GM23338 (cell line): ENCODE data around the gene TAS2R14. TPM values are rescaled to one million over a fixed set of nuclear protein-coding genes. Genes with fewer than 3 reads are reported as not detected.

Experiments used
- ATAC-seq: fragments of 200-7000 bp; cut with Tn5 transposase; 3 replicates; pipeline ENCODE4 v1.9.1; 2020
- DNase-seq: peaks from one replicate; pipeline ENCODE4 v3.0.0-alpha.2; 2015; ENCODE audit warnings: low spot score
- H2AFZ ChIP-seq: fragments of 200-600 bp; sonication (generic); 2 replicates; pipeline ENCODE4 v1.8.0; 2016; ENCODE audit warnings: antibody characterized with exemption, mild to moderate bottlenecking, moderate library complexity
- H3F3A ChIP-seq: fragments of 200-600 bp; sonication (generic); replicated peaks from 2 replicates; pipeline ENCODE4 v1.8.0; 2017; ENCODE audit warnings: antibody characterized with exemption, mixed run types, low read depth
- H3K27ac ChIP-seq: fragments of 200-600 bp; sonication (generic); 2 replicates; pipeline ENCODE4 v1.6.1; 2016; ENCODE audit warnings: low read depth
- H3K27me3 ChIP-seq: fragments of 200-600 bp; sonication (generic); 2 replicates; pipeline ENCODE4 v1.8.0; 2016; ENCODE audit warnings: mild to moderate bottlenecking, mixed run types, moderate library complexity; ENCODE audit not compliant: insufficient read depth
- H3K36me3 ChIP-seq: fragments of 200-600 bp; sonication (generic); 2 replicates; pipeline ENCODE4 v1.8.0; 2016; ENCODE audit warnings: mild to moderate bottlenecking; ENCODE audit not compliant: insufficient read depth
- H3K4me1 ChIP-seq: fragments of 200-600 bp; sonication (generic); 2 replicates; pipeline ENCODE4 v1.8.0; 2016; ENCODE audit warnings: mild to moderate bottlenecking, moderate library complexity; ENCODE audit not compliant: insufficient read depth
- H3K4me2 ChIP-seq: fragments of 200-600 bp; sonication (generic); 2 replicates; pipeline ENCODE4 v1.7.1; 2017; ENCODE audit warnings: mixed run types
- H3K4me3 ChIP-seq: fragments of 200-600 bp; sonication (generic); 2 replicates; pipeline ENCODE4 v1.6.1; 2016; ENCODE audit warnings: mixed run types
- H3K79me2 ChIP-seq: fragments of 200-600 bp; sonication (generic); replicated peaks from 2 replicates; pipeline ENCODE4 v1.8.0; 2017; ENCODE audit warnings: mild to moderate bottlenecking; ENCODE audit not compliant: insufficient read depth
- H3K9me2 ChIP-seq: fragments of 200-600 bp; sonication (generic); 2 replicates; pipeline ENCODE4 v1.8.0; 2017; ENCODE audit not compliant: insufficient read depth
- H4K20me1 ChIP-seq: fragments of 200-600 bp; sonication (generic); replicated peaks from 2 replicates; pipeline ENCODE4 v1.8.0; 2017; ENCODE audit warnings: mild to moderate bottlenecking; ENCODE audit not compliant: insufficient read depth
- H3K27ac Mint-ChIP-seq: 2 replicates; pipeline ENCODE4 v1.8.0; 2020; ENCODE audit warnings: inconsistent platforms, mild to moderate bottlenecking, moderate library complexity, mixed read lengths
- H3K27me3 Mint-ChIP-seq: 3 replicates; pipeline ENCODE4 v1.8.0; 2022; ENCODE audit warnings: low read depth, mild to moderate bottlenecking, moderate library complexity, mixed read lengths, inconsistent platforms; ENCODE audit not compliant: insufficient read depth, poor library complexity
- H3K36me3 Mint-ChIP-seq: 3 replicates; pipeline ENCODE4 v1.8.0; 2021; ENCODE audit warnings: low read depth, mild to moderate bottlenecking, inconsistent platforms, moderate library complexity, mixed read lengths
- H3K4me1 Mint-ChIP-seq: 3 replicates; pipeline ENCODE4 v1.8.0; 2020; ENCODE audit warnings: mild to moderate bottlenecking, inconsistent platforms, mixed read lengths
- H3K4me3 Mint-ChIP-seq: 3 replicates; pipeline ENCODE4 v1.8.0; 2021; ENCODE audit warnings: moderate library complexity, mild to moderate bottlenecking, inconsistent platforms, mixed read lengths
- H3K9me3 Mint-ChIP-seq: 3 replicates; pipeline ENCODE4 v1.8.0; 2020; ENCODE audit warnings: moderate library complexity, mild to moderate bottlenecking, inconsistent platforms, mixed read lengths
- CREB1 ChIP-seq: fragments of 250-450 bp; sonication (Bioruptor Pico); IDR thresholded peaks from 2 replicates; pipeline ENCODE4 v1.5.0; 2020; ENCODE audit warnings: low read depth, mild to moderate bottlenecking, moderate library complexity
- EZH2 ChIP-seq: fragments of 200-600 bp; sonication (generic); IDR thresholded peaks from one replicate; pipeline ENCODE4 v1.8.0; 2017; ENCODE audit warnings: antibody characterized with exemption, mild to moderate bottlenecking, low read depth; ENCODE audit not compliant: unreplicated experiment
- EZH2phosphoT487 ChIP-seq: fragments of 200-600 bp; sonication (generic); IDR thresholded peaks from one replicate; pipeline ENCODE4 v1.8.1; 2018; ENCODE audit warnings: antibody characterized with exemption; ENCODE audit not compliant: unreplicated experiment
- JUNB ChIP-seq: IDR thresholded peaks from one replicate; pipeline ENCODE4 v1.6.1; 2016; ENCODE audit warnings: antibody characterized with exemption; ENCODE audit not compliant: unreplicated experiment
- NANOG ChIP-seq: IDR thresholded peaks from 2 replicates; pipeline ENCODE4 v1.6.1; 2016; ENCODE audit warnings: antibody characterized with exemption, borderline replicate concordance
- POLR2AphosphoS5 ChIP-seq: IDR thresholded peaks from 2 replicates; pipeline ENCODE4 v1.6.1; 2016; ENCODE audit warnings: antibody characterized with exemption, low read depth
- STAT1 ChIP-seq: IDR thresholded peaks from one replicate; pipeline ENCODE4 v1.6.1; 2016; ENCODE audit warnings: antibody characterized with exemption; ENCODE audit not compliant: unreplicated experiment
- ZNF114 ChIP-seq: fragments of 250-450 bp; sonication (Bioruptor Pico); IDR thresholded peaks from 2 replicates; pipeline ENCODE4 v1.5.0; 2020; ENCODE audit warnings: mild to moderate bottlenecking, moderate library complexity
- ZNF331 ChIP-seq: fragments of 250-450 bp; sonication (Bioruptor Pico); IDR thresholded peaks from 2 replicates; pipeline ENCODE4 v1.5.0; 2020; ENCODE audit warnings: low read depth, mild to moderate bottlenecking, moderate library complexity
- polyA plus RNA-seq: library from polyadenylated mRNA; unstranded; fragments of >200 nt; fragmentation: Nextera tagmentation; extraction: Ambion mirVana; gene quantifications from 2 replicates; pipeline ENCODE4 v1.2.1, GENCODE V29; 2016
- total RNA-seq: library from RNA; depleted of rRNA; stranded (reverse); fragments of >200 nt; shearing (Covaris generic); gene quantifications from 2 replicates; pipeline ENCODE4 v1.2.3, GENCODE V29; 2014
- TF ChIP-seq, protein P1 (sequence below), 2 experiments: fragments of 200-600 bp in 1 of 2; sonication (generic) in 1 of 2; conservative IDR thresholded peaks; 2 replicates each; pipeline versions ENCODE4 v1.5.1 to v1.6.1; 2016 to 2017; ENCODE audit warnings: antibody characterized with exemption in 2 of 2, low read depth in 2 of 2, mild to moderate bottlenecking in 2 of 2, moderate library complexity in 1 of 2
- TF ChIP-seq, protein P2 (sequence below): IDR thresholded peaks from 2 replicates; pipeline ENCODE4 v1.6.1; 2016; ENCODE audit warnings: antibody characterized with exemption
- TF ChIP-seq, protein P3 (sequence below): fragments of 250-450 bp; sonication (Bioruptor Pico); IDR thresholded peaks from 2 replicates; pipeline ENCODE4 v1.5.0; 2020; ENCODE audit warnings: mild to moderate bottlenecking, moderate library complexity
- TF ChIP-seq, protein P4 (sequence below): IDR thresholded peaks from one replicate; pipeline ENCODE4 v1.6.1; 2018; ENCODE audit warnings: antibody characterized with exemption; ENCODE audit not compliant: unreplicated experiment

The TAS2R14 gene
- total and polyA plus RNA-seq, 2 experiments from 2014 or later, result 2.6 to 5.9 TPM

DNA sequence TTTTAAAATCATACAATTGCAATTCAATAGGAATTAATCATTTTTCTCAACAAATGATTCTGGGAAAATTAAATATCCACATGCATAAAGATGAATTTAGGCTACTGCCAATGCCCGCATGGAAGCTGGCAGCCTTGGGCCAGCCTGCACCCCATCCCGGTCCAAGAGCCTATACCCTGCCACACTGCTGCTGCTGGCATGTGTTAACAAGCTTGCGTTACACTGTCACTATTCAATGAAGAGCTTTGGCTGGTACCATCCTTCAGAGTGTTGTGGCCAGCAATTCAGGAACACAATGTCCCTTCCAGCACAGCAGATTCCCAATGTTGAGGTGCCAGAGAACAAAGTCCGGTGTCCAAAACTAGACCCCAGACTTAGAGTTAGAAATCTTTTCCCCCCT, 13.6 kb upstream of the TAS2R14 start:
- Histone ChIP-seq H3K4me3 (no peak overlapping the region), H3K36me3 (no peaks in the 10 kb centered on the region), H3K27ac (no peak overlapping the region), H2AFZ (no peak overlapping the region), H3K27me3 (no peaks in the 10 kb centered on the region), H4K20me1 (no peaks in the 10 kb centered on the region; the same call in 1 of the 2 replicates), H3F3A (no peaks in the 10 kb centered on the region), H3K79me2 (peaks cover 20% of the 10 kb centered on the region), H3K4me2 (no peak overlapping the region), H3K9me2 (no peaks in the 10 kb centered on the region; the same call in 1 of the 2 replicates), H3K4me1 (no peaks in the 10 kb centered on the region)
- H3K27me3 Mint-ChIP-seq, result no peaks in the 10 kb centered on the region
- TF ChIP-seq ZNF114 (no peak), JUNB (no peak), POLR2AphosphoS5 (no peak), EZH2phosphoT487 (no peak), ZNF331 (CRISPR knock-in tag) (no peak), EZH2 (no peak), STAT1 (no peak), CREB1 (CRISPR knock-in tag) (no peak), NANOG (no peak)
- TF ChIP-seq, protein P1, sequence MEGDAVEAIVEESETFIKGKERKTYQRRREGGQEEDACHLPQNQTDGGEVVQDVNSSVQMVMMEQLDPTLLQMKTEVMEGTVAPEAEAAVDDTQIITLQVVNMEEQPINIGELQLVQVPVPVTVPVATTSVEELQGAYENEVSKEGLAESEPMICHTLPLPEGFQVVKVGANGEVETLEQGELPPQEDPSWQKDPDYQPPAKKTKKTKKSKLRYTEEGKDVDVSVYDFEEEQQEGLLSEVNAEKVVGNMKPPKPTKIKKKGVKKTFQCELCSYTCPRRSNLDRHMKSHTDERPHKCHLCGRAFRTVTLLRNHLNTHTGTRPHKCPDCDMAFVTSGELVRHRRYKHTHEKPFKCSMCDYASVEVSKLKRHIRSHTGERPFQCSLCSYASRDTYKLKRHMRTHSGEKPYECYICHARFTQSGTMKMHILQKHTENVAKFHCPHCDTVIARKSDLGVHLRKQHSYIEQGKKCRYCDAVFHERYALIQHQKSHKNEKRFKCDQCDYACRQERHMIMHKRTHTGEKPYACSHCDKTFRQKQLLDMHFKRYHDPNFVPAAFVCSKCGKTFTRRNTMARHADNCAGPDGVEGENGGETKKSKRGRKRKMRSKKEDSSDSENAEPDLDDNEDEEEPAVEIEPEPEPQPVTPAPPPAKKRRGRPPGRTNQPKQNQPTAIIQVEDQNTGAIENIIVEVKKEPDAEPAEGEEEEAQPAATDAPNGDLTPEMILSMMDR (conservative IDR thresholded peaks at IDR 0.05; ENCODE audit: low read depth in 2 of 2), result no peak
- TF ChIP-seq, protein P2, sequence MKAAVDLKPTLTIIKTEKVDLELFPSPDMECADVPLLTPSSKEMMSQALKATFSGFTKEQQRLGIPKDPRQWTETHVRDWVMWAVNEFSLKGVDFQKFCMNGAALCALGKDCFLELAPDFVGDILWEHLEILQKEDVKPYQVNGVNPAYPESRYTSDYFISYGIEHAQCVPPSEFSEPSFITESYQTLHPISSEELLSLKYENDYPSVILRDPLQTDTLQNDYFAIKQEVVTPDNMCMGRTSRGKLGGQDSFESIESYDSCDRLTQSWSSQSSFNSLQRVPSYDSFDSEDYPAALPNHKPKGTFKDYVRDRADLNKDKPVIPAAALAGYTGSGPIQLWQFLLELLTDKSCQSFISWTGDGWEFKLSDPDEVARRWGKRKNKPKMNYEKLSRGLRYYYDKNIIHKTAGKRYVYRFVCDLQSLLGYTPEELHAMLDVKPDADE, result no peak
- TF ChIP-seq, protein P3, sequence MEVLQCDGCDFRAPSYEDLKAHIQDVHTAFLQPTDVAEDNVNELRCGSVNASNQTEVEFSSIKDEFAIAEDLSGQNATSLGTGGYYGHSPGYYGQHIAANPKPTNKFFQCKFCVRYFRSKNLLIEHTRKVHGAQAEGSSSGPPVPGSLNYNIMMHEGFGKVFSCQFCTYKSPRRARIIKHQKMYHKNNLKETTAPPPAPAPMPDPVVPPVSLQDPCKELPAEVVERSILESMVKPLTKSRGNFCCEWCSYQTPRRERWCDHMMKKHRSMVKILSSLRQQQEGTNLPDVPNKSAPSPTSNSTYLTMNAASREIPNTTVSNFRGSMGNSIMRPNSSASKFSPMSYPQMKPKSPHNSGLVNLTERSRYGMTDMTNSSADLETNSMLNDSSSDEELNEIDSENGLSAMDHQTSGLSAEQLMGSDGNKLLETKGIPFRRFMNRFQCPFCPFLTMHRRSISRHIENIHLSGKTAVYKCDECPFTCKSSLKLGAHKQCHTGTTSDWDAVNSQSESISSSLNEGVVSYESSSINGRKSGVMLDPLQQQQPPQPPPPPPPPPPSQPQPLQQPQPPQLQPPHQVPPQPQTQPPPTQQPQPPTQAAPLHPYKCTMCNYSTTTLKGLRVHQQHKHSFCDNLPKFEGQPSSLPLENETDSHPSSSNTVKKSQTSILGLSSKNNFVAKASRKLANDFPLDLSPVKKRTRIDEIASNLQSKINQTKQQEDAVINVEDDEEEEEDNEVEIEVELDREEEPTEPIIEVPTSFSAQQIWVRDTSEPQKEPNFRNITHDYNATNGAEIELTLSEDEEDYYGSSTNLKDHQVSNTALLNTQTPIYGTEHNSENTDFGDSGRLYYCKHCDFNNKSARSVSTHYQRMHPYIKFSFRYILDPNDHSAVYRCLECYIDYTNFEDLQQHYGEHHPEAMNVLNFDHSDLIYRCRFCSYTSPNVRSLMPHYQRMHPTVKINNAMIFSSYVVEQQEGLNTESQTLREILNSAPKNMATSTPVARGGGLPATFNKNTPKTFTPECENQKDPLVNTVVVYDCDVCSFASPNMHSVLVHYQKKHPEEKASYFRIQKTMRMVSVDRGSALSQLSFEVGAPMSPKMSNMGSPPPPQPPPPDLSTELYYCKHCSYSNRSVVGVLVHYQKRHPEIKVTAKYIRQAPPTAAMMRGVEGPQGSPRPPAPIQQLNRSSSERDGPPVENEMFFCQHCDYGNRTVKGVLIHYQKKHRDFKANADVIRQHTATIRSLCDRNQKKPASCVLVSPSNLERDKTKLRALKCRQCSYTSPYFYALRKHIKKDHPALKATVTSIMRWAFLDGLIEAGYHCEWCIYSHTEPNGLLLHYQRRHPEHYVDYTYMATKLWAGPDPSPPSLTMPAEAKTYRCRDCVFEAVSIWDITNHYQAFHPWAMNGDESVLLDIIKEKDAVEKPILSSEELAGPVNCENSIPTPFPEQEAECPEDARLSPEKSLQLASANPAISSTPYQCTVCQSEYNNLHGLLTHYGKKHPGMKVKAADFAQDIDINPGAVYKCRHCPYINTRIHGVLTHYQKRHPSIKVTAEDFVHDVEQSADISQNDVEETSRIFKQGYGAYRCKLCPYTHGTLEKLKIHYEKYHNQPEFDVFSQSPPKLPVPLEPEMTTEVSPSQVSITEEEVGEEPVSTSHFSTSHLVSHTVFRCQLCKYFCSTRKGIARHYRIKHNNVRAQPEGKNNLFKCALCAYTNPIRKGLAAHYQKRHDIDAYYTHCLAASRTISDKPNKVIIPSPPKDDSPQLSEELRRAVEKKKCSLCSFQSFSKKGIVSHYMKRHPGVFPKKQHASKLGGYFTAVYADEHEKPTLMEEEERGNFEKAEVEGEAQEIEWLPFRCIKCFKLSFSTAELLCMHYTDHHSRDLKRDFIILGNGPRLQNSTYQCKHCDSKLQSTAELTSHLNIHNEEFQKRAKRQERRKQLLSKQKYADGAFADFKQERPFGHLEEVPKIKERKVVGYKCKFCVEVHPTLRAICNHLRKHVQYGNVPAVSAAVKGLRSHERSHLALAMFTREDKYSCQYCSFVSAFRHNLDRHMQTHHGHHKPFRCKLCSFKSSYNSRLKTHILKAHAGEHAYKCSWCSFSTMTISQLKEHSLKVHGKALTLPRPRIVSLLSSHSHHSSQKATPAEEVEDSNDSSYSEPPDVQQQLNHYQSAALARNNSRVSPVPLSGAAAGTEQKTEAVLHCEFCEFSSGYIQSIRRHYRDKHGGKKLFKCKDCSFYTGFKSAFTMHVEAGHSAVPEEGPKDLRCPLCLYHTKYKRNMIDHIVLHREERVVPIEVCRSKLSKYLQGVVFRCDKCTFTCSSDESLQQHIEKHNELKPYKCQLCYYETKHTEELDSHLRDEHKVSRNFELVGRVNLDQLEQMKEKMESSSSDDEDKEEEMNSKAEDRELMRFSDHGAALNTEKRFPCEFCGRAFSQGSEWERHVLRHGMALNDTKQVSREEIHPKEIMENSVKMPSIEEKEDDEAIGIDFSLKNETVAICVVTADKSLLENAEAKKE (CRISPR knock-in tag), result no peak
- TF ChIP-seq, protein P4, sequence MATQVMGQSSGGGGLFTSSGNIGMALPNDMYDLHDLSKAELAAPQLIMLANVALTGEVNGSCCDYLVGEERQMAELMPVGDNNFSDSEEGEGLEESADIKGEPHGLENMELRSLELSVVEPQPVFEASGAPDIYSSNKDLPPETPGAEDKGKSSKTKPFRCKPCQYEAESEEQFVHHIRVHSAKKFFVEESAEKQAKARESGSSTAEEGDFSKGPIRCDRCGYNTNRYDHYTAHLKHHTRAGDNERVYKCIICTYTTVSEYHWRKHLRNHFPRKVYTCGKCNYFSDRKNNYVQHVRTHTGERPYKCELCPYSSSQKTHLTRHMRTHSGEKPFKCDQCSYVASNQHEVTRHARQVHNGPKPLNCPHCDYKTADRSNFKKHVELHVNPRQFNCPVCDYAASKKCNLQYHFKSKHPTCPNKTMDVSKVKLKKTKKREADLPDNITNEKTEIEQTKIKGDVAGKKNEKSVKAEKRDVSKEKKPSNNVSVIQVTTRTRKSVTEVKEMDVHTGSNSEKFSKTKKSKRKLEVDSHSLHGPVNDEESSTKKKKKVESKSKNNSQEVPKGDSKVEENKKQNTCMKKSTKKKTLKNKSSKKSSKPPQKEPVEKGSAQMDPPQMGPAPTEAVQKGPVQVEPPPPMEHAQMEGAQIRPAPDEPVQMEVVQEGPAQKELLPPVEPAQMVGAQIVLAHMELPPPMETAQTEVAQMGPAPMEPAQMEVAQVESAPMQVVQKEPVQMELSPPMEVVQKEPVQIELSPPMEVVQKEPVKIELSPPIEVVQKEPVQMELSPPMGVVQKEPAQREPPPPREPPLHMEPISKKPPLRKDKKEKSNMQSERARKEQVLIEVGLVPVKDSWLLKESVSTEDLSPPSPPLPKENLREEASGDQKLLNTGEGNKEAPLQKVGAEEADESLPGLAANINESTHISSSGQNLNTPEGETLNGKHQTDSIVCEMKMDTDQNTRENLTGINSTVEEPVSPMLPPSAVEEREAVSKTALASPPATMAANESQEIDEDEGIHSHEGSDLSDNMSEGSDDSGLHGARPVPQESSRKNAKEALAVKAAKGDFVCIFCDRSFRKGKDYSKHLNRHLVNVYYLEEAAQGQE, result no peak
- peaks cover 34% of the 10 kb centered on the region for H3K36me3 Mint-ChIP-seq
- no peak overlapping the region for H3K4me3 Mint-ChIP-seq
- DNase-seq, result no peak
- H3K27ac Mint-ChIP-seq, result no peak overlapping the region
- peaks cover 17% of the 10 kb centered on the region for H3K9me3 Mint-ChIP-seq
- ATAC-seq, result no peak
- no peaks in the 10 kb centered on the region; the same call in 2 of the 3 replicates for H3K4me1 Mint-ChIP-seq
